Epithelial cell of esophagus (primary cell): ENCODE measurements around the gene PPIA.

Source experiments
- DNase-seq: peaks from one replicate; pipeline ENCODE4 v3.0.0; 2010; ENCODE audit warnings: low read depth
- H3K4me3 ChIP-seq: 2 replicates; pipeline ENCODE4 v1.5.1; 2011; ENCODE audit warnings: mild to moderate bottlenecking, low read length, control low read depth
- CTCF ChIP-seq: IDR thresholded peaks from 2 replicates; pipeline ENCODE4 v1.5.1; 2011; ENCODE audit warnings: low read depth, mild to moderate bottlenecking, low read length, control low read depth, inconsistent platforms; ENCODE audit not compliant: insufficient read depth; ENCODE audit errors: missing control alignments

The PPIA gene

GRCh38 chr7:44787762-44788161 lies 8.7 kb upstream of the PPIA start:
- DNase-seq: no peak
- TF ChIP-seq CTCF: no peak
- H3K4me3 ChIP-seq: no peak overlapping the region

GRCh38 chr7:44789990-44790389 lies 6.5 kb upstream of the PPIA start:
- TF ChIP-seq CTCF: no peak
- DNase-seq: no peak
- H3K4me3 ChIP-seq: no peak overlapping the region

GRCh38 chr7:44791278-44792219 lies 4.9 kb upstream of the PPIA start:
- H3K4me3 ChIP-seq: no peak overlapping the region
- TF ChIP-seq CTCF: no peak
- DNase-seq: peak; percentile 35

- no peak overlapping the region for H3K4me3 ChIP-seq
- DNase-seq: no peak
- no peak for TF ChIP-seq CTCF
These were observed 2.6 kb upstream of the PPIA start for GRCh38 chr7:44793919-44794318.

- H3K4me3 ChIP-seq: no peak overlapping the region
- no peak for DNase-seq
- TF ChIP-seq CTCF: no peak
These were observed 2.1 kb upstream of the PPIA start for GRCh38 chr7:44794331-44794730.

- peak overlapping the region; percentile 78 for H3K4me3 ChIP-seq
- DNase-seq: peak; percentile 47
- no peak for TF ChIP-seq CTCF
These were observed 412 bp upstream of the PPIA start for GRCh38 chr7:44796034-44796503.
